IMR-90 (cell line): Measurements from ENCODE around the gene ABCA9. TPM values are rescaled to one million over a fixed set of nuclear protein-coding genes. Genes with fewer than 3 reads are reported as not detected.

Experiments used
- ATAC-seq: fragments of 200-7000 bp; cut with Tn5 transposase; 2 replicates; pipeline ENCODE4 v1.9.1; 2020; ENCODE audit warnings: low read depth, mild to moderate bottlenecking, moderate library complexity
- BruUV-seq: library from RNA; stranded (reverse); fragments of 400-500 nt; replicated peaks from 2 replicates; lab custom pipeline; 2021; lab: Mats Ljungman, UMichigan
- CTCF ChIA-PET: fragments of 300-600 bp; formaldehyde crosslinking; extraction: SDS; loops from one replicate; lab custom pipeline; 2021; ENCODE audit warnings: antibody characterized with exemption; lab: Yijun Ruan, JAX
- POLR2A ChIA-PET: fragments of 300-600 bp; sonication (Branson Sonifier 250); formaldehyde crosslinking; loops from one replicate; lab custom pipeline; 2022; ENCODE audit warnings: antibody characterized with exemption; ENCODE audit not compliant: unreplicated experiment; lab: Charles Lee
- DNase-seq: peaks from one replicate; pipeline ENCODE4 v3.0.0; 2013
- H2AFZ ChIP-seq: replicated peaks from 2 replicates; pipeline ENCODE3; 2013; ENCODE audit warnings: low read length, mild to moderate bottlenecking; ENCODE audit not compliant: poor library complexity
- H2AK5ac ChIP-seq: 2 replicates; pipeline ENCODE4 v1.6.1; 2013; ENCODE audit warnings: low read depth, low read length, inconsistent platforms
- H2AK9ac ChIP-seq: replicated peaks from 2 replicates; pipeline ENCODE3; 2013; ENCODE audit warnings: mild to moderate bottlenecking, low read depth, low read length, moderate library complexity; ENCODE audit not compliant: poor library complexity
- H2BK120ac ChIP-seq: 2 replicates; pipeline ENCODE4 v1.6.1; 2013; ENCODE audit warnings: low read depth, low read length, inconsistent platforms
- H2BK15ac ChIP-seq: 3 replicates; pipeline ENCODE4 v1.6.1; 2013; ENCODE audit warnings: low read depth, low read length, inconsistent platforms
- H2BK20ac ChIP-seq: 2 replicates; pipeline ENCODE4 v1.6.1; 2013; ENCODE audit warnings: low read depth, mild to moderate bottlenecking, inconsistent platforms, low read length, moderate library complexity
- H2BK5ac ChIP-seq: 2 replicates; pipeline ENCODE4 v1.6.1; 2013; ENCODE audit warnings: mild to moderate bottlenecking, low read depth, low read length, inconsistent platforms; ENCODE audit not compliant: poor library complexity, severe bottlenecking
- H3K14ac ChIP-seq: replicated peaks from 2 replicates; pipeline ENCODE4 v1.6.1; 2013; ENCODE audit warnings: low read depth, low read length, inconsistent platforms
- H3K18ac ChIP-seq: 2 replicates; pipeline ENCODE4 v1.6.1; 2013; ENCODE audit warnings: low read depth, low read length, control low read depth
- H3K23ac ChIP-seq: 2 replicates; pipeline ENCODE4 v1.6.1; 2013; ENCODE audit warnings: low read depth, low read length, inconsistent platforms
- H3K27ac ChIP-seq: 2 replicates; pipeline ENCODE4 v1.5.1; 2013; ENCODE audit warnings: mild to moderate bottlenecking, control low read depth, low read length; ENCODE audit not compliant: insufficient read depth
- H3K27me3 ChIP-seq: 2 replicates; pipeline ENCODE4 v1.6.1; 2013; ENCODE audit warnings: low read length; ENCODE audit not compliant: control insufficient read depth, insufficient read depth
- H3K36me3 ChIP-seq: 2 replicates; pipeline ENCODE4 v1.6.1; 2013; ENCODE audit warnings: low read length, mixed read lengths; ENCODE audit not compliant: control insufficient read depth, insufficient read depth
- H3K4ac ChIP-seq: 2 replicates; pipeline ENCODE4 v1.6.1; 2013; ENCODE audit warnings: low read depth, low read length, inconsistent platforms
- H3K4me1 ChIP-seq: 2 replicates; pipeline ENCODE4 v1.6.1; 2013; ENCODE audit warnings: low read length, mixed read lengths; ENCODE audit not compliant: control insufficient read depth, insufficient read depth
- H3K4me2 ChIP-seq: 2 replicates; pipeline ENCODE4 v1.6.1; 2013; ENCODE audit warnings: low read depth, mild to moderate bottlenecking, control low read depth, low read length, moderate library complexity
- H3K4me3 ChIP-seq: 2 replicates; pipeline ENCODE4 v1.5.1; 2013; ENCODE audit warnings: low read depth, mild to moderate bottlenecking, control low read depth, low read length, moderate library complexity; ENCODE audit not compliant: insufficient read depth
- H3K56ac ChIP-seq: 2 replicates; pipeline ENCODE4 v1.6.1; 2013; ENCODE audit warnings: low read length, inconsistent platforms; ENCODE audit not compliant: insufficient read depth; ENCODE audit errors: extremely low read depth
- H3K79me1 ChIP-seq, 2 experiments: 2 replicates each; pipeline ENCODE4 v1.6.1; 2013; ENCODE audit warnings: low read length in 2 of 2, inconsistent platforms in 1 of 2, low read depth in 1 of 2
- H3K9ac ChIP-seq: 2 replicates; pipeline ENCODE4 v1.6.1; 2013; ENCODE audit warnings: low read depth, low read length, control low read depth
- H3K9me1 ChIP-seq: 2 replicates; pipeline ENCODE4 v1.6.1; 2013; ENCODE audit warnings: low read length, inconsistent platforms; ENCODE audit not compliant: insufficient read depth
- H3K9me3 ChIP-seq: 2 replicates; pipeline ENCODE4 v1.6.1; 2013; ENCODE audit warnings: low read length; ENCODE audit not compliant: control insufficient read depth, insufficient read depth
- H4K20me1 ChIP-seq: 2 replicates; pipeline ENCODE4 v1.6.1; 2013; ENCODE audit warnings: low read length, inconsistent platforms; ENCODE audit not compliant: insufficient read depth
- H4K5ac ChIP-seq: 2 replicates; pipeline ENCODE4 v1.6.1; 2013; ENCODE audit warnings: mild to moderate bottlenecking, low read depth, low read length, control low read depth
- H4K8ac ChIP-seq, 2 experiments: 2 replicates each; pipeline ENCODE4 v1.6.1; 2013; ENCODE audit warnings: low read depth in 2 of 2, low read length in 2 of 2, control low read depth in 1 of 2, inconsistent platforms in 1 of 2
- H4K91ac ChIP-seq: 2 replicates; pipeline ENCODE4 v1.6.1; 2013; ENCODE audit warnings: low read depth, low read length, inconsistent platforms; ENCODE audit not compliant: insufficient read depth
- BHLHE40 ChIP-seq: fragments of 150-350 bp; IDR thresholded peaks from 2 replicates; pipeline ENCODE4 v1.6.1; 2016; ENCODE audit warnings: mild to moderate bottlenecking, low read depth, low read length
- CEBPB ChIP-seq: IDR thresholded peaks from 2 replicates; pipeline ENCODE4 v1.6.1; 2012; ENCODE audit warnings: low read depth, low read length, improper control_type of control experiment
- FOS ChIP-seq: fragments of 150-350 bp; IDR thresholded peaks from 2 replicates; pipeline ENCODE4 v1.6.1; 2016; ENCODE audit warnings: low read depth, low read length
- MAZ ChIP-seq: IDR thresholded peaks from 2 replicates; pipeline ENCODE4 v1.6.1; 2012; ENCODE audit warnings: low read depth, mild to moderate bottlenecking, low read length, improper control_type of control experiment, moderate library complexity, borderline replicate concordance
- MXI1 ChIP-seq: IDR thresholded peaks from 2 replicates; pipeline ENCODE4 v1.6.1; 2012; ENCODE audit warnings: low read depth, mild to moderate bottlenecking, low read length, moderate library complexity, borderline replicate concordance
- NFE2L2 ChIP-seq: fragments of 150-350 bp; IDR thresholded peaks from 2 replicates; pipeline ENCODE4 v1.6.1; 2016; ENCODE audit warnings: low read depth, mild to moderate bottlenecking, low read length
- RAD21 ChIP-seq: IDR thresholded peaks from 2 replicates; pipeline ENCODE4 v1.6.1; 2012; ENCODE audit warnings: low read length, improper control_type of control experiment
- RCOR1 ChIP-seq: IDR thresholded peaks from 2 replicates; pipeline ENCODE4 v1.6.1; 2012; ENCODE audit warnings: mild to moderate bottlenecking, low read length, improper control_type of control experiment; ENCODE audit not compliant: insufficient replicate concordance
- RFX5 ChIP-seq: IDR thresholded peaks from 2 replicates; pipeline ENCODE4 v1.8.0; 2012; ENCODE audit warnings: low read depth, mild to moderate bottlenecking, low read length, moderate library complexity
- SMC3 ChIP-seq: fragments of 150-350 bp; IDR thresholded peaks from 2 replicates; pipeline ENCODE4 v1.6.1; 2016; ENCODE audit warnings: low read depth, mild to moderate bottlenecking, antibody characterized with exemption, low read length, moderate library complexity
- WGBS, 2 experiments: methylation state at CpG; one replicate each; pipeline versions ENCODE4 v1.1.5 to v1.1.7; 2013; ENCODE audit warnings: missing lambda C conversion rate in 2 of 2; ENCODE audit not compliant: insufficient read length in 1 of 2; ENCODE audit errors: extremely low coverage in 2 of 2; 5-methylcytosine and 5-hydroxymethylcytosine counted together
- dilution Hi-C: fragments of 300-500 bp; cut with HindIII; formaldehyde crosslinking; loops from one replicate; pipeline ENCODE4 v1.14.3; 2018; ENCODE audit warnings: low sequenced_read_pairs; ENCODE audit not compliant: unreplicated experiment
- in situ Hi-C: fragments of 300-500 bp; cut with MboI; formaldehyde crosslinking; loops from 3 replicates; pipeline ENCODE4 v1.14.3; 2019; ENCODE audit warnings: low sequenced_read_pairs, inconsistent platforms, mixed read lengths
- intact Hi-C: fragments of 100-400 bp; cut with micrococcal nuclease; formaldehyde crosslinking; loops from 2 replicates; pipeline ENCODE4 v1.10.0; 2022
- polyA plus RNA-seq, 3 experiments: library from polyadenylated mRNA; depleted of rRNA; stranded (reverse); fragments of >200 nt; gene quantifications; 2 replicates each; pipeline ENCODE4 v1.2.3, GENCODE V29; 2012; ENCODE audit warnings: low replicate concordance in 1 of 3
- total RNA-seq: library from RNA; depleted of rRNA; stranded (reverse); fragments of >200 nt; gene quantifications from 2 replicates; pipeline ENCODE4 v1.2.3, GENCODE V29; 2012
- TF ChIP-seq, protein P1 (sequence below): fragments of 150-350 bp; IDR thresholded peaks from 2 replicates; pipeline ENCODE4 v1.6.1; 2017; ENCODE audit warnings: mild to moderate bottlenecking, antibody characterized with exemption, low read length, low read depth

Gene ABCA9
- total and polyA plus RNA-seq, 2 of the 4 experiments (the other 2 are of a cell fraction): under 0.01 TPM; not detected in 1

DNA sequence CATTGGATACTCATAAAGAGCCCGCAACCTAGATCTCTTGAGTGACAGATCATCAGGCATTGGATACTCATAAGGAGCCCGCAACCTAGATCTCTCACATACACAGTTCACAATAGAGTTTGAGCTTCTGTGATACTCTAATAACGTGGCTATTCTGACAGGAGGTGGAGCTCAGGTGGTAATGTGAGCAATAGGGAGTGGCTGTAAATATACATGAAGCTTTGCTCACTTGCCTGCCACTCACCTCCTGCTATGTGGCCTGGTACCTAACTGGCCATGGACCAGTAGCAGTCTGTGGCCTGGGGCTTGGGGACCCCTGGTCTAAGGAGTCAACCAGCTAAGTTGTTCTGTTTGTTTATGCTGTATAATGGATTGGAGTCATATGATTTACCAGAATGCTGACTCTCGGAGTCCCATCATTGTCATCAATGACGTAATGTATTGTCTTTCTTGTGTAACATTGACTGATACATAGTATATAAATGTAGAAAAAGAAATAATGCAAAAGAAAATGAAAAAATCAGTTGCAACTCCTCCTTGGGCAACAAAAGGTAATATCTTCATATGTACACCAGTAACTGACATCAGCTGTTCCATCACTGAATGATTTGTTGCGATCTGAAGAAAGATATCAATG, 17.5 kb downstream of the ABCA9 start:
- BruUV-seq: no TSS peak
- H3K9me1 ChIP-seq: peaks cover 1% of the 10 kb centered on the region; the same call in 1 of the 2 replicates
- no peak overlapping the region for H3K27ac ChIP-seq
- no peaks in the 10 kb centered on the region for H3K9me3 ChIP-seq
- intact Hi-C loops (no loop called here), dilution Hi-C loops (no loop called here), in situ Hi-C loops (no loop called here)
- TF ChIP-seq RCOR1: no peak
- TF ChIP-seq BHLHE40: no peak
- TF ChIP-seq RFX5: no peak
- TF ChIP-seq NFE2L2: no peak
- no peak for TF ChIP-seq RAD21
- TF ChIP-seq, protein P1, sequence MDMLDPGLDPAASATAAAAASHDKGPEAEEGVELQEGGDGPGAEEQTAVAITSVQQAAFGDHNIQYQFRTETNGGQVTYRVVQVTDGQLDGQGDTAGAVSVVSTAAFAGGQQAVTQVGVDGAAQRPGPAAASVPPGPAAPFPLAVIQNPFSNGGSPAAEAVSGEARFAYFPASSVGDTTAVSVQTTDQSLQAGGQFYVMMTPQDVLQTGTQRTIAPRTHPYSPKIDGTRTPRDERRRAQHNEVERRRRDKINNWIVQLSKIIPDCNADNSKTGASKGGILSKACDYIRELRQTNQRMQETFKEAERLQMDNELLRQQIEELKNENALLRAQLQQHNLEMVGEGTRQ: no peak
- no peak for TF ChIP-seq CEBPB
- TF ChIP-seq SMC3: no peak
- TF ChIP-seq FOS: no peak
- no peak for TF ChIP-seq MXI1
- no peak for TF ChIP-seq MAZ
- H3K56ac ChIP-seq: no peak overlapping the region
- WGBS, 2 experiments: no CpG with 5 or more reads among the region's 6 CpGs
- no peak overlapping the region for H3K18ac ChIP-seq
- H4K8ac ChIP-seq: no peak overlapping the region
- no peak overlapping the region for H3K9ac ChIP-seq
- no peak overlapping the region for H2BK15ac ChIP-seq
- H3K79me1 ChIP-seq: no peaks in the 10 kb centered on the region
- CTCF ChIA-PET: interaction anchor here (0.6 kb wide), 1 partner anchor 761 kb away, joined by 5 read pairs; no protein-coding TSS in a partner anchor
- H2BK20ac ChIP-seq: no peak overlapping the region
- H2BK120ac ChIP-seq: no peak overlapping the region
- no peaks in the 10 kb centered on the region for H3K36me3 ChIP-seq
- H3K4me3 ChIP-seq: no peak overlapping the region
- peaks cover 4% of the 10 kb centered on the region; the same call in 1 of the 2 replicates for H3K4me1 ChIP-seq
- no peak overlapping the region for H2BK5ac ChIP-seq
- H4K20me1 ChIP-seq: no peaks in the 10 kb centered on the region
- no peak overlapping the region for H4K91ac ChIP-seq
- no peak overlapping the region for H3K14ac ChIP-seq
- H3K4me2 ChIP-seq: no peak overlapping the region
- no peak overlapping the region for H2AFZ ChIP-seq
- no peaks in the 10 kb centered on the region for H3K27me3 ChIP-seq
- H3K23ac ChIP-seq: no peak overlapping the region
- no peak overlapping the region for H2AK5ac ChIP-seq
- H2AK9ac ChIP-seq: no peak overlapping the region
- POLR2A ChIA-PET: no interaction called here
- no peak overlapping the region for H4K5ac ChIP-seq
- no peak overlapping the region for H3K4ac ChIP-seq
- no peak for ATAC-seq
- DNase-seq: no peak
